Measurements from ENCODE around the gene RASL10B.
"Not testable (repeated sequence)": the region's sequence is repeated elsewhere in the genome, so short reads cannot be mapped to it uniquely, and the experiment has no call there.

DNA sequence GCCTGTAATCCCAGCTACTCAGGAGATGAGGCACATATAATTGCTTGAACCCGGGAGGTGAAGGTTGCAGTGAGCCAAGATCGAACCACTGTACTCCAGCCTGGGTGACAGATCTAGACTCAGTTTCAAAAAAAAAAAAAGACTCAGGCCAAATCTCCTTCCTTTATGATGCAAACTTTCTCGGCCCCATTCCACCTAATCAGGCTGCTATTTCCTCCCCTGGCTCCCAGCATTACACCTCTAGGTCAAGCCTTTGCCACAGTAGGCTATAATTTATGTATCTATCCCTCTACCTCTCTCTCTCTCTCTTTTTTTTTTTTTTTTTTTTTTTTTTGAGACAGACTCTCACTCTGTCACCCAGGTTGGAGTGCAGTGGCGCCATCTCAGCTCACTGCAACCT is 20.1 kb downstream of the RASL10B start:
- TF ChIP-seq, protein P1, sequence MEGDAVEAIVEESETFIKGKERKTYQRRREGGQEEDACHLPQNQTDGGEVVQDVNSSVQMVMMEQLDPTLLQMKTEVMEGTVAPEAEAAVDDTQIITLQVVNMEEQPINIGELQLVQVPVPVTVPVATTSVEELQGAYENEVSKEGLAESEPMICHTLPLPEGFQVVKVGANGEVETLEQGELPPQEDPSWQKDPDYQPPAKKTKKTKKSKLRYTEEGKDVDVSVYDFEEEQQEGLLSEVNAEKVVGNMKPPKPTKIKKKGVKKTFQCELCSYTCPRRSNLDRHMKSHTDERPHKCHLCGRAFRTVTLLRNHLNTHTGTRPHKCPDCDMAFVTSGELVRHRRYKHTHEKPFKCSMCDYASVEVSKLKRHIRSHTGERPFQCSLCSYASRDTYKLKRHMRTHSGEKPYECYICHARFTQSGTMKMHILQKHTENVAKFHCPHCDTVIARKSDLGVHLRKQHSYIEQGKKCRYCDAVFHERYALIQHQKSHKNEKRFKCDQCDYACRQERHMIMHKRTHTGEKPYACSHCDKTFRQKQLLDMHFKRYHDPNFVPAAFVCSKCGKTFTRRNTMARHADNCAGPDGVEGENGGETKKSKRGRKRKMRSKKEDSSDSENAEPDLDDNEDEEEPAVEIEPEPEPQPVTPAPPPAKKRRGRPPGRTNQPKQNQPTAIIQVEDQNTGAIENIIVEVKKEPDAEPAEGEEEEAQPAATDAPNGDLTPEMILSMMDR (IDR thresholded peaks at IDR 0.05): not testable (repeated sequence)
- not testable (repeated sequence) for TF ChIP-seq POLR2A (IDR thresholded peaks at IDR 0.05; ENCODE audit: low read depth); EP300 (IDR thresholded peaks at IDR 0.05)
